SU-DHL-6 (cell line): Measurements from ENCODE around the gene EVI5.

ENCODE experiments used
- EZH2phosphoT487 ChIP-seq: fragments of 200-600 bp; sonication (generic), shearing (Covaris generic); conservative IDR thresholded peaks from 2 replicates; pipeline ENCODE4 v1.6.1; 2018; ENCODE audit warnings: mild to moderate bottlenecking, antibody characterized with exemption, low read length, moderate library complexity, mixed read lengths
- TF ChIP-seq, protein P1 (sequence below): fragments of 200-600 bp; sonication (generic); IDR thresholded peaks from one replicate; pipeline ENCODE4 v1.5.1; 2017; ENCODE audit warnings: antibody characterized with exemption, mild to moderate bottlenecking, low read length, moderate library complexity; ENCODE audit not compliant: insufficient read depth, poor library complexity, severe bottlenecking

DNA sequence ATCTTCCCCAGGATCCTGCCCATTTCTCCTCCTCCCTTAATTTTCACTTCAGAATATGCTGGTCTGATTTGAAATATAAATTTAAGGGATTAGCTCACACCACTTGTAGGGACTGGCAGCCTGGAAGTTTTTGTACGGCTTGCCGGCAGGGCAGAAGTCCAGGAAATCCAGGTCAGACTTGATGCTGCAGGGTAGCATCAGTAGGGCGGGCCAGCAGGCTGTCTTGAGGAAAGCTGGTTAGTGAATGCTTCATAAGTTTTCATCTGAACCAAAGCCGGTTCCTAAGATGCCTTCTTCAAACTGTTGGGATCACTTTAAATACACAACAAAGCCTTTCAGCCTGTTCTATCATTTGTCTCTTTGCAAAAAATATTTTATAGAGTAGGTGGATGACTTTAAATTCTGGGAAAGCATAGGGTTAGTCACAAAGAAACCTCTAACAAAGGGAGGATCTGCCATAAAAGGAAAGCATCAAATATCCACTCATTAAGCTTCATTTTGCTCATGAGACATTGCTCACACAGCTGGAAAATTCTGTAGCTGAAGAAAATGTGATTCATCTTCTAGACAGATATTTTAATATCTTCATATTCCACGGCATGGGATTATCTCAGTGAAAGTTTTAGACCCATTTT lies 207.5 kb downstream of the EVI5 start:
- TF ChIP-seq, protein P1, sequence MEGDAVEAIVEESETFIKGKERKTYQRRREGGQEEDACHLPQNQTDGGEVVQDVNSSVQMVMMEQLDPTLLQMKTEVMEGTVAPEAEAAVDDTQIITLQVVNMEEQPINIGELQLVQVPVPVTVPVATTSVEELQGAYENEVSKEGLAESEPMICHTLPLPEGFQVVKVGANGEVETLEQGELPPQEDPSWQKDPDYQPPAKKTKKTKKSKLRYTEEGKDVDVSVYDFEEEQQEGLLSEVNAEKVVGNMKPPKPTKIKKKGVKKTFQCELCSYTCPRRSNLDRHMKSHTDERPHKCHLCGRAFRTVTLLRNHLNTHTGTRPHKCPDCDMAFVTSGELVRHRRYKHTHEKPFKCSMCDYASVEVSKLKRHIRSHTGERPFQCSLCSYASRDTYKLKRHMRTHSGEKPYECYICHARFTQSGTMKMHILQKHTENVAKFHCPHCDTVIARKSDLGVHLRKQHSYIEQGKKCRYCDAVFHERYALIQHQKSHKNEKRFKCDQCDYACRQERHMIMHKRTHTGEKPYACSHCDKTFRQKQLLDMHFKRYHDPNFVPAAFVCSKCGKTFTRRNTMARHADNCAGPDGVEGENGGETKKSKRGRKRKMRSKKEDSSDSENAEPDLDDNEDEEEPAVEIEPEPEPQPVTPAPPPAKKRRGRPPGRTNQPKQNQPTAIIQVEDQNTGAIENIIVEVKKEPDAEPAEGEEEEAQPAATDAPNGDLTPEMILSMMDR, result no peak
- no peak for TF ChIP-seq EZH2phosphoT487
